HCT116 (cell line): Measurements from ENCODE around the gene TMPRSS9. TPM values are rescaled to one million over a fixed set of nuclear protein-coding genes. Genes with fewer than 3 reads are reported as not detected.

Source experiments
- ATAC-seq: fragments of 200-7000 bp; cut with Tn5 transposase; 2 replicates; pipeline ENCODE4 v1.9.1; 2020; ENCODE audit warnings: mild to moderate bottlenecking, moderate library complexity
- BruUV-seq: library from RNA; stranded (reverse); fragments of 400-500 nt; replicated peaks from 2 replicates; lab custom pipeline; 2021; lab: Mats Ljungman, UMichigan
- CTCF ChIA-PET: fragments of 300-600 bp; sonication (Branson Sonifier 250); formaldehyde crosslinking; loops from one replicate; lab custom pipeline; 2021; ENCODE audit warnings: antibody characterized with exemption; lab: Charles Lee
- POLR2A ChIA-PET: fragments of 300-600, 350-600 bp; sonication (Branson Sonifier 250); formaldehyde crosslinking; loops from one replicate; lab custom pipeline; 2021; ENCODE audit warnings: antibody characterized with exemption; lab: Charles Lee
- RAD21 ChIA-PET, 2 experiments: fragments of 300-600 bp; sonication (Branson Sonifier 250); formaldehyde crosslinking; loops; one replicate each; lab custom pipeline; 2023; ENCODE audit warnings: low total read pairs in 2 of 2; ENCODE audit not compliant: uncharacterized antibody in 2 of 2, unreplicated experiment in 2 of 2, low non-redundant PET in 1 of 2; lab: Charles Lee
- DNase-seq: peaks from one replicate; pipeline ENCODE4 v3.0.0-alpha.2; 2010; ENCODE audit warnings: low read depth, low spot score
- H2AFZ ChIP-seq: fragments of 200-600 bp; shearing (Covaris generic), sonication (generic); 2 replicates; pipeline ENCODE4 v1.6.1; 2017; ENCODE audit warnings: low read depth, mixed run types, mixed read lengths, antibody characterized with exemption, low read length; ENCODE audit not compliant: poor library complexity, severe bottlenecking
- H3K27ac ChIP-seq: 2 replicates; pipeline ENCODE4 v1.5.1; 2012; ENCODE audit warnings: low read depth, low read length
- H3K27me3 ChIP-seq: fragments of 200-600 bp; sonication (generic); 2 replicates; pipeline ENCODE4 v1.6.1; 2016; ENCODE audit warnings: mixed run types, low read length, mixed read lengths; ENCODE audit not compliant: insufficient read depth
- H3K36me3 ChIP-seq, 2 experiments: fragments of 200-500 bp in 1 of 2; fragments of 200-600 bp in 1 of 2; sonication (Bioruptor generic) in 1 of 2; sonication (generic) in 1 of 2; 2 replicates each; pipeline versions ENCODE4 v1.5.1 to v1.6.1; 2014 to 2016; ENCODE audit warnings: low read length in 2 of 2, inconsistent platforms in 1 of 2, mixed read lengths in 1 of 2, mixed run types in 1 of 2; ENCODE audit not compliant: insufficient read depth in 2 of 2, control insufficient read depth in 1 of 2
- H3K4me1 ChIP-seq, 2 experiments: fragments of 200-600 bp in 1 of 2; sonication (generic) in 1 of 2; 2 replicates each; pipeline versions ENCODE4 v1.5.1 to v1.6.1; 2012 to 2017; ENCODE audit warnings: low read length in 2 of 2, inconsistent platforms in 1 of 2, mild to moderate bottlenecking in 1 of 2, mixed read lengths in 1 of 2, mixed run types in 1 of 2, moderate library complexity in 1 of 2; ENCODE audit not compliant: insufficient read depth in 2 of 2, control insufficient read depth in 1 of 2
- H3K4me2 ChIP-seq: fragments of 200-600 bp; sonication (generic); 2 replicates; pipeline ENCODE4 v1.6.1; 2017; ENCODE audit warnings: mixed run types, low read length, mixed read lengths
- H3K4me3 ChIP-seq, 2 experiments: fragments of 200-600 bp in 1 of 2; sonication (generic) in 1 of 2; replicated peaks in 1 of 2; 2 replicates each; pipeline ENCODE4 v1.5.1; 2011 to 2016; ENCODE audit warnings: low read length in 2 of 2, control low read depth in 1 of 2, low read depth in 1 of 2, mild to moderate bottlenecking in 1 of 2, mixed read lengths in 1 of 2, mixed run types in 1 of 2
- H3K79me2 ChIP-seq: fragments of 200-600 bp; sonication (generic); 2 replicates; pipeline ENCODE4 v1.6.1; 2017; ENCODE audit warnings: mild to moderate bottlenecking, mixed run types, low read length, moderate library complexity, mixed read lengths; ENCODE audit not compliant: insufficient read depth
- H3K9ac ChIP-seq: fragments of 200-600 bp; sonication (generic); 2 replicates; pipeline ENCODE4 v1.6.1; 2016; ENCODE audit warnings: low read length, mixed read lengths
- H3K9me2 ChIP-seq: fragments of 200-600 bp; sonication (generic), shearing (Covaris generic); 2 replicates; pipeline ENCODE4 v1.6.1; 2017; ENCODE audit warnings: mixed run types, mild to moderate bottlenecking, moderate library complexity; ENCODE audit not compliant: insufficient read depth
- H3K9me3 ChIP-seq, 2 experiments: fragments of 200-500 bp in 1 of 2; fragments of 200-600 bp in 1 of 2; sonication (Bioruptor generic) in 1 of 2; sonication (generic) in 1 of 2; 2 replicates each; pipeline ENCODE4 v1.6.1; 2014 to 2017; ENCODE audit warnings: low read length in 2 of 2, mixed read lengths in 2 of 2, inconsistent platforms in 1 of 2, low read depth in 1 of 2, mild to moderate bottlenecking in 1 of 2, mixed run types in 1 of 2, moderate library complexity in 1 of 2; ENCODE audit not compliant: control insufficient read depth in 1 of 2, insufficient read depth in 1 of 2
- H4K20me1 ChIP-seq: fragments of 200-600 bp; sonication (generic), shearing (Covaris generic); 2 replicates; pipeline ENCODE4 v1.6.1; 2017; ENCODE audit warnings: mixed run types, mild to moderate bottlenecking, moderate library complexity; ENCODE audit not compliant: insufficient read depth
- ATF3 ChIP-seq: IDR thresholded peaks from 2 replicates; pipeline ENCODE4 v1.6.1; 2012
- CBX3 ChIP-seq: IDR thresholded peaks from 2 replicates; pipeline ENCODE4 v1.6.1; 2012; ENCODE audit warnings: low read depth
- CEBPB ChIP-seq: IDR thresholded peaks from 2 replicates; pipeline ENCODE4 v1.6.1; 2012; ENCODE audit warnings: low read depth
- EGR1 ChIP-seq: IDR thresholded peaks from 2 replicates; pipeline ENCODE4 v1.6.1; 2012; ENCODE audit warnings: low read depth
- ELF1 ChIP-seq: IDR thresholded peaks from 2 replicates; pipeline ENCODE4 v1.6.1; 2012; ENCODE audit warnings: low read depth, borderline replicate concordance
- EZH2phosphoT487 ChIP-seq: fragments of 200-600 bp; IDR thresholded peaks from 2 replicates; pipeline ENCODE4 v1.6.1; 2018; ENCODE audit warnings: antibody characterized with exemption, borderline replicate concordance
- JUND ChIP-seq: IDR thresholded peaks from 2 replicates; pipeline ENCODE4 v1.6.1; 2012
- POLR2A ChIP-seq: IDR thresholded peaks from 2 replicates; pipeline ENCODE4 v1.7.0; 2011; ENCODE audit warnings: borderline replicate concordance; ENCODE audit not compliant: insufficient read depth, insufficient read length; ENCODE audit errors: extremely low read depth
- POLR2AphosphoS5 ChIP-seq: IDR thresholded peaks from 2 replicates; pipeline ENCODE4 v1.6.1; 2011; ENCODE audit warnings: mild to moderate bottlenecking, low read depth, low read length, moderate library complexity
- REST ChIP-seq: IDR thresholded peaks from 2 replicates; pipeline ENCODE4 v1.6.1; 2012; ENCODE audit warnings: low read depth
- SP1 ChIP-seq: IDR thresholded peaks from 2 replicates; pipeline ENCODE4 v1.6.1; 2012; ENCODE audit warnings: low read depth
- SRF ChIP-seq: IDR thresholded peaks from 2 replicates; pipeline ENCODE4 v1.6.1; 2012; ENCODE audit warnings: low read depth
- TCF7L2 ChIP-seq: IDR thresholded peaks from 2 replicates; pipeline ENCODE4 v1.7.0; 2011; ENCODE audit warnings: borderline replicate concordance, inconsistent platforms; ENCODE audit not compliant: insufficient read depth, insufficient read length; ENCODE audit errors: extremely low read depth
- ZFX ChIP-seq: fragments of 450-650 bp; IDR thresholded peaks from 2 replicates; pipeline ENCODE4 v1.6.1; 2017
- ZNF274 ChIP-seq: fragments of 200-500 bp; sonication (Bioruptor generic); IDR thresholded peaks from 2 replicates; pipeline ENCODE4 v1.6.1; 2014; ENCODE audit warnings: mild to moderate bottlenecking, low read depth, low read length, inconsistent platforms
- intact Hi-C: fragments of 100-400 bp; cut with micrococcal nuclease; formaldehyde crosslinking; loops from 2 replicates; pipeline ENCODE4 v1.10.0; 2022
- total RNA-seq: library from RNA; stranded (reverse); gene quantifications from one replicate; pipeline ENCODE4 v1.2.1, GENCODE V29; 2021; ENCODE audit not compliant: unreplicated experiment
- TF ChIP-seq, protein P1 (sequence below): IDR thresholded peaks from 2 replicates; pipeline ENCODE4 v1.6.1; 2011; ENCODE audit warnings: mild to moderate bottlenecking, low read length, moderate library complexity; ENCODE audit not compliant: insufficient replicate concordance; ENCODE audit errors: extremely low read depth
- TF ChIP-seq, protein P2 (sequence below): IDR thresholded peaks from 2 replicates; pipeline ENCODE4 v1.6.1; 2012

TMPRSS9 gene
- total RNA-seq, 1 experiment from 2014 or later = not detected

GRCh38 chr19:2345076-2345475, 15.0 kb upstream of the TMPRSS9 start:
- RAD21 ChIA-PET = no interaction called here
- H3K9ac ChIP-seq = no peak overlapping the region
- intact Hi-C loops = no loop called here
- no peak overlapping the region for H3K4me3 ChIP-seq
- H3K9me2 ChIP-seq = no peaks in the 10 kb centered on the region
- H3K4me2 ChIP-seq = no peak overlapping the region
- no peak for ATAC-seq
- DNase-seq = no peak
- POLR2A ChIA-PET = no interaction called here
- TF ChIP-seq EZH2phosphoT487 = no peak
- no peak for TF ChIP-seq EGR1
- TF ChIP-seq, protein P1, sequence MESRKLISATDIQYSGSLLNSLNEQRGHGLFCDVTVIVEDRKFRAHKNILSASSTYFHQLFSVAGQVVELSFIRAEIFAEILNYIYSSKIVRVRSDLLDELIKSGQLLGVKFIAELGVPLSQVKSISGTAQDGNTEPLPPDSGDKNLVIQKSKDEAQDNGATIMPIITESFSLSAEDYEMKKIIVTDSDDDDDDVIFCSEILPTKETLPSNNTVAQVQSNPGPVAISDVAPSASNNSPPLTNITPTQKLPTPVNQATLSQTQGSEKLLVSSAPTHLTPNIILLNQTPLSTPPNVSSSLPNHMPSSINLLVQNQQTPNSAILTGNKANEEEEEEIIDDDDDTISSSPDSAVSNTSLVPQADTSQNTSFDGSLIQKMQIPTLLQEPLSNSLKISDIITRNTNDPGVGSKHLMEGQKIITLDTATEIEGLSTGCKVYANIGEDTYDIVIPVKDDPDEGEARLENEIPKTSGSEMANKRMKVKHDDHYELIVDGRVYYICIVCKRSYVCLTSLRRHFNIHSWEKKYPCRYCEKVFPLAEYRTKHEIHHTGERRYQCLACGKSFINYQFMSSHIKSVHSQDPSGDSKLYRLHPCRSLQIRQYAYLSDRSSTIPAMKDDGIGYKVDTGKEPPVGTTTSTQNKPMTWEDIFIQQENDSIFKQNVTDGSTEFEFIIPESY = no peak
- TF ChIP-seq JUND = no peak
- no peak for TF ChIP-seq ZNF274
- TF ChIP-seq SP1 = no peak
- TF ChIP-seq REST = no peak
- TF ChIP-seq CEBPB = no peak
- TF ChIP-seq ATF3 = no peak
- no peak for TF ChIP-seq CBX3
- TF ChIP-seq TCF7L2 = no peak
- TF ChIP-seq, protein P2, sequence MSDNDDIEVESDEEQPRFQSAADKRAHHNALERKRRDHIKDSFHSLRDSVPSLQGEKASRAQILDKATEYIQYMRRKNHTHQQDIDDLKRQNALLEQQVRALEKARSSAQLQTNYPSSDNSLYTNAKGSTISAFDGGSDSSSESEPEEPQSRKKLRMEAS = no peak
- TF ChIP-seq ELF1 = no peak
- no peak for TF ChIP-seq POLR2AphosphoS5
- TF ChIP-seq ZFX = no peak
- TF ChIP-seq SRF = no peak
- no peak for TF ChIP-seq POLR2A
- TF ChIP-seq, all 23 proteins: peak for 0
- no peaks in the 10 kb centered on the region for H3K79me2 ChIP-seq
- peaks cover 5 to 8% of the 10 kb centered on the region in 2 experiments; a peak in 3 of 4 replicates for H3K4me1 ChIP-seq
- no peaks in the 10 kb centered on the region for H3K27me3 ChIP-seq
- no peaks in the 10 kb centered on the region for H3K9me3 ChIP-seq
- no peak overlapping the region for H3K27ac ChIP-seq
- H4K20me1 ChIP-seq = no peaks in the 10 kb centered on the region
- no peak overlapping the region for H2AFZ ChIP-seq
- CTCF ChIA-PET = no interaction called here
- no peaks in the 10 kb centered on the region for H3K36me3 ChIP-seq
- no TSS peak for BruUV-seq
